Measurements from ENCODE around the gene EDC4.

Gene EDC4

DNA sequence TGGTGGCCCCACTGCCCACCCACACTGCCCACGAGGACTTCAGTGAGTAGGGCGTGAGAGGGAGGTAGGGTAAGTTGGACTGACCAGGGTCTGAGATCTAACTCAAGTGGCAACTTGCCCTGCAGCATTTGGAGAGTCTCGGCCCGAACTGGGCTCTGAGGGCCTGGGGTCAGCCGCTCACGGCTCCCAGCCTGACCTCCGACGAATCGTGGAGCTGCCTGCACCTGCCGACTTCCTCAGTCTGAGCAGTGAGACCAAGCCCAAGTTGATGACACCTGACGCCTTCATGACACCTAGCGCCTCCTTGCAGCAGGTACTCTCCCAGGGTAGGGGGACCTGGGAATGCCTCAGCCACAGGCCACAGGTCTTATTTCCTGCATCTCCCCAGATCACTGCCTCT is 6.6 kb downstream of the EDC4 start:
- no peaks in the 10 kb centered on the region for H3K27me3 ChIP-seq (ENCODE audit: insufficient read depth, poor library complexity, severe bottlenecking)
- no peak for ATAC-seq (ENCODE audit: low read depth)
- TF ChIP-seq, protein P1, sequence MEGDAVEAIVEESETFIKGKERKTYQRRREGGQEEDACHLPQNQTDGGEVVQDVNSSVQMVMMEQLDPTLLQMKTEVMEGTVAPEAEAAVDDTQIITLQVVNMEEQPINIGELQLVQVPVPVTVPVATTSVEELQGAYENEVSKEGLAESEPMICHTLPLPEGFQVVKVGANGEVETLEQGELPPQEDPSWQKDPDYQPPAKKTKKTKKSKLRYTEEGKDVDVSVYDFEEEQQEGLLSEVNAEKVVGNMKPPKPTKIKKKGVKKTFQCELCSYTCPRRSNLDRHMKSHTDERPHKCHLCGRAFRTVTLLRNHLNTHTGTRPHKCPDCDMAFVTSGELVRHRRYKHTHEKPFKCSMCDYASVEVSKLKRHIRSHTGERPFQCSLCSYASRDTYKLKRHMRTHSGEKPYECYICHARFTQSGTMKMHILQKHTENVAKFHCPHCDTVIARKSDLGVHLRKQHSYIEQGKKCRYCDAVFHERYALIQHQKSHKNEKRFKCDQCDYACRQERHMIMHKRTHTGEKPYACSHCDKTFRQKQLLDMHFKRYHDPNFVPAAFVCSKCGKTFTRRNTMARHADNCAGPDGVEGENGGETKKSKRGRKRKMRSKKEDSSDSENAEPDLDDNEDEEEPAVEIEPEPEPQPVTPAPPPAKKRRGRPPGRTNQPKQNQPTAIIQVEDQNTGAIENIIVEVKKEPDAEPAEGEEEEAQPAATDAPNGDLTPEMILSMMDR (IDR thresholded peaks at IDR 0.05; ENCODE audit: poor library complexity, severe bottlenecking) = no peak
- no peak overlapping the region for H3K27ac ChIP-seq (ENCODE audit: poor library complexity, severe bottlenecking)
- peaks cover 77% of the 10 kb centered on the region for H3K36me3 ChIP-seq (ENCODE audit: low read depth)
- H3K9me3 ChIP-seq (ENCODE audit: severe bottlenecking) = no peaks in the 10 kb centered on the region
- DNase-seq (ENCODE audit: low spot score) = no peak
- H3K4me3 ChIP-seq (ENCODE audit: severe bottlenecking) = no peak overlapping the region
- peaks cover 3% of the 10 kb centered on the region for H3K4me1 ChIP-seq (ENCODE audit: insufficient read depth, poor library complexity, severe bottlenecking)

DNA sequence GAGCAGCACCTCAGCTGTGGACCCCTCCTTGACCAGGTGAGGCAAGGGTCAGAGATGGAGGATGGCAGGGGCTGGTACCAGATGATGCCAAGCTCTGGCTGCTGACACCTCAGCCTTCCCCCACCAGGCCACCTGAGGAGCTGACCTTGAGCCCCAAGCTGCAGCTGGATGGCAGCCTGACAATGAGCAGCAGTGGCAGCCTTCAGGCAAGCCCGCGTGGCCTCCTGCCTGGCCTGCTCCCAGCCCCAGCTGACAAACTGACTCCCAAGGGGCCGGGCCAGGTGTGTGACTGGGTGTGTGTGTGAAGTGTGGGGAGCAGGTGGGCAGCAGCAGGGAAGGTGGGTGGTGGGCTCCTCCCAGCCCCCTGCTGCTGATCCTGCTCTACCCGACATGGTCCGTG is 7.1 kb downstream of the EDC4 start:
- TF ChIP-seq, protein P1 (IDR thresholded peaks at IDR 0.05; ENCODE audit: poor library complexity, severe bottlenecking) = no peak
- Histone ChIP-seq H3K4me3 (ENCODE audit: severe bottlenecking) (no peak overlapping the region), H3K27ac (ENCODE audit: poor library complexity, severe bottlenecking) (no peak overlapping the region), H3K27me3 (ENCODE audit: insufficient read depth, poor library complexity, severe bottlenecking) (no peaks in the 10 kb centered on the region), H3K36me3 (ENCODE audit: low read depth) (peaks cover 77% of the 10 kb centered on the region), H3K4me1 (ENCODE audit: insufficient read depth, poor library complexity, severe bottlenecking) (peaks cover 4% of the 10 kb centered on the region), H3K9me3 (ENCODE audit: severe bottlenecking) (no peaks in the 10 kb centered on the region)
- DNase-seq (ENCODE audit: low spot score) = no peak
- ATAC-seq (ENCODE audit: low read depth) = no peak

DNA sequence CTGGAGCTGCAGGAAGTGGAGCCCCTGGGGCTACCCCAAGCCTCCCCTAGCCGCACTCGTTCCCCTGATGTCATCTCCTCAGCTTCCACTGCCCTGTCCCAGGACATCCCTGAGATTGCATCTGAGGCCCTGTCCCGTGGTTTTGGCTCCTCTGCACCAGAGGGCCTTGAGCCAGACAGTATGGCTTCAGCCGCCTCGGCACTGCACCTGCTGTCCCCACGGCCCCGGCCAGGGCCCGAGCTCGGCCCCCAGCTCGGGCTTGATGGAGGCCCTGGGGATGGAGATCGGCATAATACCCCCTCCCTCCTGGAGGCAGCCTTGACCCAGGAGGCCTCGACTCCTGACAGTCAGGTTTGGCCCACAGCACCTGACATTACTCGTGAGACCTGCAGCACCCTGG is 7.7 kb downstream of the EDC4 start:
- TF ChIP-seq, protein P1 (IDR thresholded peaks at IDR 0.05; ENCODE audit: poor library complexity, severe bottlenecking) = no peak
- peaks cover 5% of the 10 kb centered on the region for H3K4me1 ChIP-seq (ENCODE audit: insufficient read depth, poor library complexity, severe bottlenecking)
- no peak for ATAC-seq (ENCODE audit: low read depth)
- no peaks in the 10 kb centered on the region for H3K27me3 ChIP-seq (ENCODE audit: insufficient read depth, poor library complexity, severe bottlenecking)
- H3K36me3 ChIP-seq (ENCODE audit: low read depth) = peaks cover 77% of the 10 kb centered on the region
- no peak for DNase-seq (ENCODE audit: low spot score)
- H3K4me3 ChIP-seq (ENCODE audit: severe bottlenecking) = no peak overlapping the region
- H3K27ac ChIP-seq (ENCODE audit: poor library complexity, severe bottlenecking) = no peak overlapping the region
- H3K9me3 ChIP-seq (ENCODE audit: severe bottlenecking) = no peaks in the 10 kb centered on the region

DNA sequence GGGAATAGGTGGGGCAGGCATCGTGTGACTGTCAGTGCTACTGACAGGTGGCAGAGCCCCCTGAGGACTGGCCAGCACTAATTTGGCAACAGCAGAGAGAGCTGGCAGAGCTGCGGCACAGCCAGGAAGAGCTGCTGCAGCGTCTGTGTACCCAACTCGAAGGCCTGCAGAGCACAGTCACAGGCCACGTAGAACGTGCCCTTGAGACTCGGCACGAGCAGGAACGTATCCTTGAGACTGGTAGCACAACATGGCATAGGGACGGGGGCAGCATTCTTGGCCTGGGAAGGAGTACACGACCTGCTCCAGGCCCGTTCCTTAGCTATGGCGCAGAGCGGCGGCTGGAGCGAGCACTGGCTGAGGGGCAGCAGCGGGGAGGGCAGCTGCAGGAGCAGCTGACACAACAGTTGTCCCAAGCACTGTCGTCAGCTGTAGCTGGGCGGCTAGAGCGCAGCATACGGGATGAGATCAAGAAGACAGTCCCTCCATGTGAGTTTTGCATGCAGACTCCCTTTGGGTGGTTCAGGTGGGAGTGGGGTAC is 8.8 kb downstream of the EDC4 start:
- DNase-seq (ENCODE audit: low spot score) = no peak
- no peak overlapping the region for H3K4me3 ChIP-seq (ENCODE audit: severe bottlenecking)
- H3K36me3 ChIP-seq (ENCODE audit: low read depth) = peaks cover 69% of the 10 kb centered on the region
- ATAC-seq (ENCODE audit: low read depth) = no peak
- no peaks in the 10 kb centered on the region for H3K9me3 ChIP-seq (ENCODE audit: severe bottlenecking)
- H3K27me3 ChIP-seq (ENCODE audit: insufficient read depth, poor library complexity, severe bottlenecking) = no peaks in the 10 kb centered on the region
- H3K4me1 ChIP-seq (ENCODE audit: insufficient read depth, poor library complexity, severe bottlenecking) = peaks cover 5% of the 10 kb centered on the region
- TF ChIP-seq, protein P1 (IDR thresholded peaks at IDR 0.05; ENCODE audit: poor library complexity, severe bottlenecking) = no peak
- no peak overlapping the region for H3K27ac ChIP-seq (ENCODE audit: poor library complexity, severe bottlenecking)

DNA sequence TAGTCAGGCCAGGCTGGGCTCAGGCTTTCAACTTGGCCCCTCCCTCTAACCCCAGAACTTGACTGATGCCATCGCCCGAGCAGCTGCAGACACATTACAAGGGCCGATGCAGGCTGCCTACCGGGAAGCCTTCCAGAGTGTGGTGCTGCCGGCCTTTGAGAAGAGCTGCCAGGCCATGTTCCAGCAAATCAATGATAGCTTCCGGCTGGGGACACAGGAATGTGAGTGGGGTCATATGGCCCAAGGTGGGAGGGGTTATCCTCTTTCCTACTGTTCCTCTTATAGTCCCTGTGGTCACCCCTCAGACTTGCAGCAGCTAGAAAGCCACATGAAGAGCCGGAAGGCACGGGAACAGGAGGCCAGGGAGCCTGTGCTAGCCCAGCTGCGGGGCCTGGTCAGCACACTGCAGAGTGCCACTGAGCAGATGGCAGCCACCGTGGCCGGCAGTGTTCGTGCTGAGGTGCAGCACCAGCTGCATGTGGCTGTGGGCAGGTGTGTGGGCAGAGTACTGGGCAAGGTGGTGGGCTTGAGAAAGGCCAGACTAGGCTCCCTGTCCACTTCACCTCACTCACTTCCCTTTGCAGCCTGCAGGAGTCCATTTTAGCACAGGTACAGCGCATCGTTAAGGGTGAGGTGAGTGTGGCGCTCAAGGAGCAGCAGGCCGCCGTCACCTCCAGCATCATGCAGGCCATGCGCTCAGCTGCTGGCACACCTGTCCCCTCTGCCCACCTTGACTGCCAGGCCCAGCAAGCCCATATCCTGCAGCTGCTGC is 9.7 kb downstream of the EDC4 start:
- Histone ChIP-seq H3K36me3 (ENCODE audit: low read depth) (peaks cover 60% of the 10 kb centered on the region), H3K4me3 (ENCODE audit: severe bottlenecking) (no peak overlapping the region), H3K9me3 (ENCODE audit: severe bottlenecking) (no peaks in the 10 kb centered on the region), H3K27ac (ENCODE audit: poor library complexity, severe bottlenecking) (no peak overlapping the region), H3K27me3 (ENCODE audit: insufficient read depth, poor library complexity, severe bottlenecking) (no peaks in the 10 kb centered on the region), H3K4me1 (ENCODE audit: insufficient read depth, poor library complexity, severe bottlenecking) (peaks cover 5% of the 10 kb centered on the region)
- DNase-seq (ENCODE audit: low spot score) = no peak
- no peak for ATAC-seq (ENCODE audit: low read depth)
- TF ChIP-seq, protein P1 (IDR thresholded peaks at IDR 0.05; ENCODE audit: poor library complexity, severe bottlenecking) = no peak

Measured in RWPE2 (cell line).